Measurements from ENCODE around the gene NEK1. TPM values are rescaled to one million over a fixed set of nuclear protein-coding genes. Genes with fewer than 3 reads are reported as not detected.

The NEK1 gene
- total and polyA plus RNA-seq, 2 of the 13 experiments (the other 11 are each of a cell fraction or from before 2014, with no cell fraction given), result 2.9 to 5.4 TPM

GRCh38 chr4:169399976-169400767 is 212.2 kb downstream of the NEK1 start:
- H3K27ac ChIP-seq (ENCODE audit: extremely low read length, insufficient read depth, low read length), result no peak overlapping the region
- ChIA-PET POLR2A (no interaction called here), CTCF (ENCODE audit: low intra/inter-chr PET ratio, low total read pairs) (no interaction called here)
- FAIRE-seq, result no peak
- in situ Hi-C loops (cut with HindIII; ENCODE audit: extremely low pct_ligation_motif_present, low pct_unique_long_range_greater_than_20kb), result no loop called here
- TF ChIP-seq TRIM24 (CRISPR knock-in tag; IDR thresholded peaks at IDR 0.05) (no peak), ZNF784 (CRISPR knock-in tag; IDR thresholded peaks at IDR 0.05; ENCODE audit: borderline replicate concordance) (no peak), ZNF235 (CRISPR knock-in tag; IDR thresholded peaks at IDR 0.05; ENCODE audit: borderline replicate concordance) (no peak), BATF2 (CRISPR knock-in tag; IDR thresholded peaks at IDR 0.05) (no peak), SMAD3 (CRISPR knock-in tag; IDR thresholded peaks at IDR 0.05) (no peak), SMC3 (IDR thresholded peaks at IDR 0.05; ENCODE audit: low read length) (no peak), NAIF1 (CRISPR knock-in tag; IDR thresholded peaks at IDR 0.05; ENCODE audit: borderline replicate concordance) (no peak)
- no peak overlapping the region for H2AFZ ChIP-seq (ENCODE audit: low read length)
- BruUV-seq (replicated peaks), result no TSS peak
- no peak for DNase-seq (ENCODE audit: low spot score)
- H3K9me3 ChIP-seq (ENCODE audit: low read length), result no peaks in the 10 kb centered on the region
- H3K4me3 ChIP-seq (replicated peaks in 1 of 3; ENCODE audit: insufficient read depth in 1 of 3, low read depth in 2 of 3, low read length in 3 of 3), result no peak overlapping the region
- H4K20me1 ChIP-seq (ENCODE audit: insufficient read depth, low read length), result no peaks in the 10 kb centered on the region
- 98% methylated on average over 1 of the region's 1 CpG for WGBS (ENCODE audit: low lambda C conversion rate)
- no peak overlapping the region for H3K4me2 ChIP-seq (ENCODE audit: low read depth, low read length)
- no peaks in the 10 kb centered on the region for H3K79me2 ChIP-seq (ENCODE audit: insufficient read depth, low read length)
- intact Hi-C loops (cut with micrococcal nuclease; ENCODE audit: unreplicated experiment), result no loop called here
- 0 out of 5 replicates have a peak, but pooled peaks cover 0 to 2% of the 10 kb centered on the region in 2 experiments for H3K36me3 ChIP-seq (replicated peaks in 1 of 2; ENCODE audit: control insufficient read depth in 1 of 2, insufficient read depth in 2 of 2, low read length in 2 of 2)
- no peaks in the 10 kb centered on the region for H3K27me3 ChIP-seq (ENCODE audit: control insufficient read depth in 1 of 2, insufficient read depth in 2 of 2, low read length in 2 of 2)
- H3K4me1 ChIP-seq (ENCODE audit: insufficient read depth, low read length), result no peaks in the 10 kb centered on the region
- no peak overlapping the region for H3K9ac ChIP-seq (ENCODE audit: insufficient read depth, low read depth, low read length)
- no peak for ATAC-seq

Data from HepG2 (cell line).